Measurements from ENCODE around the gene EGFL8.
A peak's percentile ranks its signal among the peaks of the same experiment; 100 is the strongest.
"Not testable (repeated sequence)": the region's sequence is repeated elsewhere in the genome, so short reads cannot be mapped to it uniquely, and the experiment has no call there.

The EGFL8 gene

GRCh38 chr6:32164295-32164694 is at the start of gene EGFL8:
Gene EGFL8 (plus strand): TSS chr6:32164595. CDS start chr6:32166166, 1,571 bp downstream.
- no peak for DNase-seq (ENCODE audit: low spot score)

DNA sequence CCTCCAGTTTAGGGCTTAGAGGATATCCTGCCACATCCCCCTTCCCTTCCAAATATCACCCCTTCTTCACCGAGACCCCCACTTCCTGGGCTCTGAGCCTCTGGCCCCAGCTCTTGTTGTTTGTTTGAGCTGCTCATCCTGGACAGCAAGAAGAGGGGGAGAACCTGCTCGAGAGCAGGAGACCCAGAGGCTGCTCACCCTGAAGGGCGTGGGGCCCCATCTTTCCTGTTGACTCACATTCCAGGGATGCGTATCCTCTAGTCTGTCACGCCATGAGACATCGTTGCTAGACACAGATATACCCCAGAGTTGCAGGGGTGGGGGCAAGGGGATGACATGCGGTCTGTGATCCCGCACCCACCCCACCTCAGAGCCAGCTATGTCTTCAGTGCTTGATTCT is 49.6 kb upstream of the EGFL8 start:
- DNase-seq (ENCODE audit: low spot score), result no peak

DNA sequence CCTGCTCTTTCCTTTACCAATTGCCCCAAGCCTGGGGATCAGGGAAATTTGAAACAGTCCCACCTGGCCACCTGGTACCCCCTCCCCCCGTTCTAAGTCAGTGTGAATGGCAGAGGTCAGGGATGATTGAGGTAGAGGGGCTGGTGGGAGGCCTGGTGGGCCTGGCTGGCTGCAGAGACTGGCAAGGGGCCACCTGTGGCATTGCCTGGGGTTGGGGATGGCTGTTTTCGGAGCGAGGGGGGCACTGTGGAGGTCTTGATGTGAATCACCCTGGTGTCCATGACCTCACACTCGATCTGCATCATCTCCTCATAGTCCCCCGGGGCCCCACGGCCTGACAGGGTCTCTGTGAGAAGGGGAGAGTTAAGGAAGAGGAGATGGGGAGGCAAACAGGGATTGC is 48.8 kb upstream of the EGFL8 start:
- no peak for DNase-seq (ENCODE audit: low spot score)

DNA sequence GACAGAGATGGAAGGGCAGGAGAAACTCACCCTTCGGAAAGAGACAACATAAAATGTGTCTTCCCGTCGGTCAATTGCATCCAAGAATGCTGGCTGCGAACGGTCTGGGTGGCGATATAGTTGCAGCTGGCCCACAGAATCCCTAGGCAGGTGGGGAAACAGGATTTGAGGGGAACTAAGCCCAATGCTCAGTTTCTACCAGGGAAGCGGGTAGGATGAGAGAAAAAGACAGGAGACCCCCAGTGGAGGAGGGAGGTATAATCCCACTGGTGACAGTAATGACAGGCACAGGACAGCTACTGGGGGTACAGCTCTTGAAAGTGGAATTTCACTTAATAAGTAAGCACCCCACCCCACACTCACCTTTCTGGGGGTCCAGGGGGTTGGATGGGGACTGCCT is 47.7 kb upstream of the EGFL8 start:
- DNase-seq (ENCODE audit: low spot score), result no peak

DNA sequence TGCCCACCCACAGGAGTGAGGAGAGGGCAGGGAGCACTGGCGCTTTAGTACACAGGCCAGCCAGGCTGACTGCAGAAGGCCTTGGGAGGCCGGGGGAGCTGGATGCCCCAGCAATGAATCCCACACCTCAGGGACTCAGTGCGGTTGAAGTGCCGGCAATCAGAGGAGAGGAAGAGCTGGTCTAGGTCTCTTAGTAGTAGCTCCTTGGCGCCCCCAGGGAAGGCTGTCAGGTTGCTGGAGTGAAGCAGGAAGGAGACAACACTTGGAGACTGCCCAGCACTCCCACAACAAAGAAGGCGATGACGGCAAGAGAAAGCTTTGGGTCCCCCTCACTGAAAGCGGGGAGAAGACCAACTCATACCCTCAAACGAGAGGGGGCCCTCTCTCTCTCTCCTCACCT is 46.9 kb upstream of the EGFL8 start:
- no peak for DNase-seq (ENCODE audit: low spot score)

GRCh38 chr6:32118782-32119628 is 45.4 kb upstream of the EGFL8 start:
- peak; percentile 64 for DNase-seq (ENCODE audit: low spot score)

DNA sequence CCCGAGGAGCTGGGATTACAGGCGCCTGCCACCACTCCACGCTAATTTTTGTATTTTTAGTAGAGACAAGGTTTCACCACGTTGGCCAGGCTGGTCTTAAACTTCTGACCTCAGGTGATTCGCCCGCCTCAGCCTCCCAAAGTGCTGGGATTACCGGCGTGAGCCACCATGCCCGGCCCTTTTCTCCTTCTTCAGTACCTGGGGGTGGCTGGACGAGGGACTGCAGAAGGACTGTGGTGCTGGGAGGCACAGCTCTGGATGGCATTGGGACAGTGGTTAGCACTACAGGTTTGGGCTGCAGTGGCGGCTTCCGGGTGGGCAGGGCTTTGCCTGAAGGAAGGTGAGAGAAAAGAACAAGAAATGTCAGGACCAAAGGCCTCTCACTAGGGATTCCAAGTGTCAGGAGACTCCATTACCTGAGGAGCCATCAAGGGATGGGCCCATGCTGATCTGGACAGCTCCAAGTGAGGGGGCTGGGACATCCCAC is 43.8 kb upstream of the EGFL8 start:
- no peak for DNase-seq (ENCODE audit: low spot score)

DNA sequence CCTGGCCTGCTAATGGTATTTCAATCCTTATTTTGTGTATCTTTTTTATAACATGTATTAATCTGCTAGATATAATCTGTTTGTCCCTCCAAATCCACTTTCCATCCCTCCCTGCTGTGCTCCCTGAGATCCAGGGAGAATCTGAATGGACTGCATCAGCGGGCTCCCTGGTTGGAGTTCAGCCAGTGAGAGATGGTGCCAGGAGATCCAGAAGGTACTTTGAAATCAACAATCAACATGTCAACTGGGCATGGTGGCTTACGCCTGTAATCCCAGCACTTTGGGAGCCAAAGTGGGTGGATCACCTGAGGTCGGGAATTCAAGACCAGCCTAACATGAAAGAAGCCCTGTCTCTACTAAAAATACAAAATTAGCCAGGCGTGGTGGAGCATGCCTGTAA is 40.7 kb upstream of the EGFL8 start:
- no peak for DNase-seq (ENCODE audit: low spot score)

- no peak for DNase-seq (ENCODE audit: low spot score)
These were observed 37.5 kb upstream of the EGFL8 start for GRCh38 chr6:32126880-32127279.

- DNase-seq (ENCODE audit: low spot score), result no peak
These were observed 37.0 kb upstream of the EGFL8 start for GRCh38 chr6:32127409-32127716.

GRCh38 chr6:32127717-32128592 is 36.4 kb upstream of the EGFL8 start, which contains the start of gene ATF6B:
Gene ATF6B (minus strand): TSS chr6:32128246. CDS start chr6:32128207, 39 bp downstream.
- DNase-seq (ENCODE audit: low spot score), result peak; percentile 99

DNA sequence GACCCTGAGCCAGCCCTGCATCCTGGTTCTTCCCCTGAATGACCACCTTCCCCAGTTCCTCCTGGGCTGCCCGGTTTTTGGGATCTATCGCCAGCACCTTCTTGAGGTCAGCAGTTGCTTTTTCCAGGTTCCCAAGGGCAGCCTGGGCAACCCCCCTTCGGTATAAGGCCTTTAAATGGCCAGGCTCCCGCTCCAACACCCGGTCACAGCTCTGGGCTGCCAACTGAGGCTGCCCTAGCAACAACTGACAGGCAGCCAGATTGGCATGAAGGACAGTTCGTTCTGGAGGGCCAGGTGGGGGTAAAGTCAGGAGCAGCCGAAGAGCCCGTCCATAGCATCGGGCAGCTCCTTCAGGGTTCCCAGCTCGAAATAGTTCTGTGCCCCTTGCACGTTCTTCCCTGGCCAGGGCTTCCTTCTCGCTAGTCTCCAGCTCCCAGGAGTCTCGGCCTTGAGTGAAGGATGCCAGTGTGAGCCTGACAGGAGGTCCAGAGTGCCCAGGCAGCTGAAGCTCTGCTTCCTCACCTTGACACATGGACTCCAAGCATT is 35.6 kb upstream of the EGFL8 start:
- DNase-seq (ENCODE audit: low spot score), result no peak

DNA sequence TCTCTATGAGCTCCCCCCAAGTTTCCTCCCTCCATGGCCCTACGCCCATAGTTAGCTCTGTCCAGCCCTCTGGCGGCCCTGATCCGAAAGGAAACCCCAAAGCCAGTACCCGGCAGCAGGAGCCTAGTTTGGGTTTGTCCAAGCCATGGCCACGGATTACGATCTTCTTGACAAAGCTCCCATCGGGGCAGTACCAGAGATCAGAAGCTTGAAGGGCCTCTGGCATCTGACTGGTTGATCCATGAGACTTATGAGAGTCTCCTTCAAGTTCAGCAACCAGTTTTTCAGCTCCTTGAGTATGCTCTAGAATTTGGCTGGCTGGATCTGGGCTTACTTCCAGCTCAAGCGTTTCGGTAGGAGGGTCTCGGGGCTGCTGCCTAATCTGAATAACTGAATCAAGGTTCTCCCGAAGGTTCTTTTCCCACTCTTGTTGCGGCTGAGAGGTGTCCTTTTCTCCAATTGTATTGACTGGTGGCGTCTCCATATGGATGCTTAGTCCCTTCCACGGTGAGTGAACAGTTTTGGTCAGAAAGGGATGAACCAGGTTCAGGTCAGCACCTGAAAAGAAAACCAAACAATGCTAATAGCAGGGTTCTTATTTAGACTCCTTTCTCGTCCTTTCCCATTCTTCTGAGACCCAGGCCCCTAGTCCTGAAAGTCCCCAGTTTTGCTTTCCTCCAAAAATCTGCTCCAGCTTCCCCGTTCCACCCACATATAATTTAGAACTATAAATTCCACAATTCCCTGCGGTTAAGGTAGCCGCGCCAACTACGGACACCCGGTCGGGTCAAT is 34.9 kb upstream of the EGFL8 start:
- DNase-seq (ENCODE audit: low spot score), result no peak

DNA sequence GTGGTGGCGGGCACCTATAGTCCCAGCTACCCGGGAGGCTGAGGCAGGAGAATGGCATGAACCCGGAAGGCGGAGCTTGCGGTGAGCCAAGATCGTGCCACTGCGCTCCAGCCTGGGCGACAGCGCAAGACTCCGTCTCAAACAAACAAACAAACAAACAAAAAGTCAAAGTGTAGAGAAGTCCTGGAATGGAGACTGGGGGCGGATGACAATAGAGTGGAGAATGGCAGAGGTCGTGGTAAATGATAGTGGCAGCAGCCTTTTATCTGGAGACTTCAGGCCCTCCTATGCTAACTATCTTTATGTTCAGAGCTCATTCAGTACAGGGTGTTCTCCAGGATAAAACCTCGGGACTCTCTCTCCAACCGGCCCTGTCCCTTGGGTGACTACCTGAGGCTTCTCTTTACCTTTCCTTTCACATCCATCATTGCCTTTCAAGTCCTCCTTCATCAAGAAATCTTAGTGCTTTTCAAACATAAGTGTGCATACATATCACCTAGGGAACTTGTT is 32.9 kb upstream of the EGFL8 start:
- DNase-seq (ENCODE audit: low spot score), result no peak

GRCh38 chr6:32132110-32132509 is 32.3 kb upstream of the EGFL8 start:
- no peak for DNase-seq (ENCODE audit: low spot score)

DNA sequence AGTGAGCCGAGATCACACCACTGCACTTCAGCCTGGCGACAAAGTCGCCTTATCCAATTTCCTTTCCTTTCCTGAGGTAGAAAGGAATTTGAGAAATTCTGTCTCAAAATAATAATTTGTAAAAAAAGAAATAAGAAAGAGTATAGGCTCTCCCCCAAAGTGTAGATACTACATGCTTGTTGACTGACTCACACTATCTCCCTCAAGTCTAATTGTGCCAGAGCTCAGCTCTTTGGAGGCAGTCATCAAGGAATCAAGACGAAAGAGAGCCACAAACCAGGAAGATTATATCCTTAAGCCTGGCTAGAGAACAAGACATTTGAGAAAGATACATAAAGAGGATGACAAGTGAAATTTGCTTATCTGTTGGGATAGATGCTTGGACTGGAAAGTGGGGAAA is 30.6 kb upstream of the EGFL8 start:
- no peak for DNase-seq (ENCODE audit: low spot score)

GRCh38 chr6:32137454-32137853 is 26.9 kb upstream of the EGFL8 start:
- DNase-seq (ENCODE audit: low spot score), result no peak

DNA sequence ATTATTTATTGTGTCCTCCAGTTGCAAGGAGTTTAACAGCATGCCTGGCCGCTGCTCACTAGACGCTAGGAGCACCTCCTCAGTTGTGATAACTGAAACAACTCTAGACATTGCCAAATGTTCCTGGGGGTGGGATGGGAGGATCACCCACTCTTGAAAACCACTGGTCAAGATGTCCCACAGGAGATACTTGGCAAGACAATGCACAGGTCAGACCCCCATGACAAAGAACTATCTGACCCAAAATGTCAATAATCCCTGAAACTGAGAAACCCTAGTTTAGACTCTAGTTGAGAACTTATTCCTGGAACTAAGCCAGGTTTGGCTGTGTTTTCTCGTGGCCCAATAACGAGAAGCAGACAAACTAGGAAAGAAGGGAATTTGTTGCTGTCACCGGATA is 24.8 kb upstream of the EGFL8 start:
- DNase-seq (ENCODE audit: low spot score), result no peak

GRCh38 chr6:32140420-32141046 is 23.9 kb upstream of the EGFL8 start:
- DNase-seq (ENCODE audit: low spot score), result no peak

DNA sequence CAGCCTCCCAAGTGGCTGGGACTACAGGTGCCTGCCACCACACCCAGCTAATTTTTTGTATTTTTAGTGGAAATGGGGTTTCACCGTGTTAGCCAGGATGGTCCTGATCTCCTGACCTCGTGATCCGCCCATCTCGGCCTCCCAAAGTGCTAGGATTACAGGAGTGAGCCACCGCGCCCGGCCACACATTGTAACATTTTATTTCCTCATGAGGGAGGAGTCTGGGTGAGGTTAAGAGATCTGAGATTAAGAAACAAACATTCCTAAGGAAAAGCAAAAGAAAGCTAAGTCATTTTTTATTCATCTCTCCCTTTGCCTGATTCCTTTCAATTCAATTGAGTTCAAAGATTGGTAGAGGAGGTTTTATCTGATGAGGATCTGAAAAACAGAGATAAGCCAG is 20.2 kb upstream of the EGFL8 start:
- DNase-seq (ENCODE audit: low spot score), result not testable (repeated sequence)

DNA sequence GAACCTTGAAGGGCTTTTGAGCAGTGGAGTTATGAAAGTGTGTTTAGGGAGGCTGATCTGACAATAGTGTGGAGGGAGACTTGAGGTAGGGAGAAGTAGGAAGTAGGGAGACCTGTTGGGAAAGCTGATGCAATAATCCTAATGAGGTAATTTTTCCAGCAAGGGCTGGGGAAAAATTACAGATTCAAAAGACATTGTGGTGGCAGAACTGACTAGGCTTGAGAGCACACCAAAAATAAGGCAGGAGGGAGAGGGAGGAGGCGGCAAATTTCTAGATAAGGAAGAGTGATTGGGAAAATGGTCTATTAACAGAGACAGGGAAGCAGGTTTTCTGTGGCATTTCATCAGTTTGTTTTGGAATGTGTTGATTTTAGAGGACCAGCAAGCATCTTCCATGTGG is 18.1 kb upstream of the EGFL8 start:
- DNase-seq (ENCODE audit: low spot score), result no peak
